Thoracic aorta (tissue), 2 donors: ENCODE results near the gene CCSAP. TPM values are rescaled to one million over a fixed set of nuclear protein-coding genes. Genes with fewer than 3 reads are reported as not detected.

Experiments used
- ATAC-seq: fragments of 150-250 bp; one replicate; pipeline ENCODE4 v1.8.0; 2017; ENCODE audit warnings: low read depth; ENCODE audit not compliant: insufficient number of reproducible peaks, low FRiP score
- DNase-seq: peaks from one replicate; pipeline ENCODE4 v3.0.0-alpha.2; 2020; ENCODE audit warnings: low spot score
- H3K27ac ChIP-seq, 2 donors: fragments of 200-600 bp; sonication (generic); 1 replicate in 1 of 2; 2 replicates in 1 of 2; pipeline ENCODE4 v1.5.1; 2016; ENCODE audit warnings: mild to moderate bottlenecking in 2 of 2, moderate library complexity in 2 of 2
- H3K27me3 ChIP-seq: fragments of 200-600 bp; sonication (generic); replicated peaks from 2 replicates; pipeline ENCODE4 v1.6.0; 2016; ENCODE audit warnings: mild to moderate bottlenecking; ENCODE audit not compliant: insufficient read depth
- H3K36me3 ChIP-seq: fragments of 200-600 bp; sonication (generic); one replicate; pipeline ENCODE4 v1.5.1; 2016
- H3K4me1 ChIP-seq, 2 donors: fragments of 200-600 bp; sonication (generic); 1 replicate in 1 of 2; 2 replicates in 1 of 2; pipeline versions ENCODE4 v1.5.1 to v1.6.0; 2016; ENCODE audit warnings: low read depth in 2 of 2, mild to moderate bottlenecking in 1 of 2; ENCODE audit not compliant: control insufficient read depth in 1 of 2
- H3K4me3 ChIP-seq: fragments of 200-600 bp; sonication (generic); 2 replicates; pipeline ENCODE4 v1.5.1; 2016; ENCODE audit warnings: mild to moderate bottlenecking
- H3K9me3 ChIP-seq: fragments of 200-600 bp; sonication (generic); 2 replicates; pipeline ENCODE4 v1.5.1; 2016
- CTCF ChIP-seq: fragments of 200-600 bp; sonication (generic); IDR thresholded peaks from one replicate; pipeline ENCODE4 v1.5.1; 2019; ENCODE audit warnings: antibody characterized with exemption
- total RNA-seq, 2 donors: library from RNA; depleted of rRNA; stranded (reverse); fragments of >200 nt; gene quantifications; one replicate each; pipeline versions ENCODE4 v1.1.0 to v1.2.3, GENCODE V29; 2016

The CCSAP gene
- total RNA-seq, result 1 to 10 TPM; 3.8 to 5.6 TPM

GRCh38 chr1:229342656-229343569 is at the start of gene CCSAP:
CCSAP (minus strand) TSS chr1:229343047; CDS start chr1:229342465, 582 bp downstream.
- no peak for TF ChIP-seq CTCF
- Histone ChIP-seq H3K4me3 (peak within 1 kb of the TSS; percentile 79), H3K36me3 (no peaks in the 10 kb centered on the region), H3K9me3 (no peaks in the 10 kb centered on the region), H3K27me3 (no peaks in the 10 kb centered on the region), H3K27ac (peak within 1 kb of the TSS; percentile 65 to 78), H3K4me1 (peaks cover 4 to 14% of the 10 kb centered on the region in 2 donors)
- ATAC-seq (peak; percentile 48), DNase-seq (no peak)

GRCh38 chr1:229390130-229390529 is 47.3 kb upstream of the CCSAP start:
- ATAC-seq (no peak), DNase-seq (no peak)
- Histone ChIP-seq H3K9me3 (no peaks in the 10 kb centered on the region), H3K4me3 (no peak overlapping the region), H3K27me3 (no peaks in the 10 kb centered on the region), H3K4me1 (no peaks in the 10 kb centered on the region), H3K27ac (no peak overlapping the region), H3K36me3 (no peaks in the 10 kb centered on the region)
- TF ChIP-seq CTCF, result no peak

- TF ChIP-seq CTCF, result no peak
- H3K36me3 ChIP-seq, result no peaks in the 10 kb centered on the region
- H3K27me3 ChIP-seq, result peaks cover 8% of the 10 kb centered on the region
- no peaks in the 10 kb centered on the region for H3K4me1 ChIP-seq
- no peak overlapping the region for H3K4me3 ChIP-seq
- no peak for ATAC-seq
- no peak overlapping the region for H3K27ac ChIP-seq
- H3K9me3 ChIP-seq, result no peaks in the 10 kb centered on the region
- DNase-seq, result no peak
Observed at GRCh38 chr1:229388897-229389580, 46.2 kb upstream of the CCSAP start.

GRCh38 chr1:229385853-229386456 is 43.1 kb upstream of the CCSAP start:
- ATAC-seq (no peak), DNase-seq (no peak)
- Histone ChIP-seq H3K36me3 (no peaks in the 10 kb centered on the region), H3K4me1 (no peaks in the 10 kb centered on the region), H3K27ac (no peak overlapping the region), H3K27me3 (peaks cover 8% of the 10 kb centered on the region), H3K9me3 (no peaks in the 10 kb centered on the region), H3K4me3 (no peak overlapping the region)
- TF ChIP-seq CTCF, result no peak

GRCh38 chr1:229384822-229385221 is 42.0 kb upstream of the CCSAP start:
- ATAC-seq (no peak), DNase-seq (no peak)
- H3K27me3 ChIP-seq, result peaks cover 8% of the 10 kb centered on the region
- H3K4me3 ChIP-seq, result no peak overlapping the region
- H3K9me3 ChIP-seq, result no peaks in the 10 kb centered on the region
- no peak overlapping the region for H3K27ac ChIP-seq
- no peaks in the 10 kb centered on the region for H3K4me1 ChIP-seq
- no peaks in the 10 kb centered on the region for H3K36me3 ChIP-seq
- no peak for TF ChIP-seq CTCF
